Memory B cell (primary cell): ENCODE measurements around the gene OR2T35.

Experiments
- ATAC-seq: fragments of 150-1000 bp; cut with Tn5 transposase; 2 replicates; pipeline ENCODE4 v1.10.0; 2021; ENCODE audit warnings: low read depth, mild to moderate bottlenecking, moderate library complexity
- DNase-seq, 2 donors: peaks; one replicate each; pipeline ENCODE4 v3.0.0; 2022; ENCODE audit warnings: low spot score in 2 of 2
- H3K27ac Mint-ChIP-seq: one replicate; pipeline ENCODE4 v1.8.0; 2022; ENCODE audit warnings: mild to moderate bottlenecking, moderate library complexity, mixed read lengths
- H3K27me3 Mint-ChIP-seq: one replicate; pipeline ENCODE4 v1.8.0; 2022; ENCODE audit warnings: mixed read lengths
- H3K36me3 Mint-ChIP-seq: one replicate; pipeline ENCODE4 v1.8.0; 2022; ENCODE audit warnings: mild to moderate bottlenecking, mixed read lengths
- H3K4me1 Mint-ChIP-seq: one replicate; pipeline ENCODE4 v1.8.0; 2022; ENCODE audit warnings: mixed read lengths
- H3K4me3 Mint-ChIP-seq: one replicate; pipeline ENCODE4 v1.8.0; 2022; ENCODE audit warnings: mild to moderate bottlenecking, moderate library complexity, mixed read lengths
- H3K9me3 Mint-ChIP-seq: one replicate; pipeline ENCODE4 v1.8.0; 2022; ENCODE audit warnings: mixed read lengths

Gene OR2T35

DNA sequence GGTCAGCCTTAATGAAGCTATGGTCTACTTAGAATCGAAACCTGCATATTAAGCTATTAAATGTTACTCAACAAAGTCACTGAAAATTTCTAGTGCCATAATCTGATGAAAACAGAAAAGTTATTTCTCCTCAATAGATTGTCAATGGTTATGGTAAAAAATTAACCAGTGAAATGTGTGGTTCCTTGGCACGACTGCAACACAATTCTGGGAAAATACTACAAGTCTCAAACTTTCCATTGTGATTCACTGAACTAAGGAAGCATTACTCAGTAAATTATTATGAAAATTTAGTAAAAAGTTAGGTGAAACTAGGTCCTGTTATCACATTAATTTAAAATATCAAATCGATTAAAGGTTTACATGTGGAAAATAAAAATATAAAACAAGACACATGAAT is 34.8 kb downstream of the OR2T35 start:
- Mint-ChIP-seq H3K4me1 (peaks cover 8% of the 10 kb centered on the region), H3K36me3 (no peaks in the 10 kb centered on the region), H3K27me3 (no peaks in the 10 kb centered on the region), H3K9me3 (no peaks in the 10 kb centered on the region), H3K27ac (no peak overlapping the region), H3K4me3 (no peak overlapping the region)
- ATAC-seq, result no peak
- DNase-seq, result no peak

DNA sequence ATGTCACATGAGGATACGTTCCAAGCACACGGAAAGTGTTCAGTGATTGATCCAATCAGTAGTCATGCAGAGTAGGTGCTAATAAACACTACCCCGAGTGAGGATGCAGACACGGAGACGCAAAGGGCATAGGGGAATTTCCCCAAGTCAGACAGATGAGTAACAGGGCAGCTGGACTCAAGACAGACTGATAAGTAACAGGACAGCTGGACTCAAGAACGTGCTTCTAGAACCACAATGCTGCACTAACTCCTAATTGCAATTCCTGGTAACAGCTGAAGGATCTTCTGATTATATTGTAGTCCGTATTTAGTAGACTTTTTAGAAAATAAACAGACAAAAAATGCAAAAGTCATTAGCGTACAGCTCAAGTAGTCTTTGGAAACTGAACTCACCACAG is 45.7 kb downstream of the OR2T35 start:
- H3K36me3 Mint-ChIP-seq, result no peaks in the 10 kb centered on the region
- no peak for DNase-seq
- H3K27ac Mint-ChIP-seq, result no peak overlapping the region
- H3K27me3 Mint-ChIP-seq, result no peaks in the 10 kb centered on the region
- peaks cover 2% of the 10 kb centered on the region for H3K4me1 Mint-ChIP-seq
- no peak overlapping the region for H3K4me3 Mint-ChIP-seq
- no peak for ATAC-seq
- no peaks in the 10 kb centered on the region for H3K9me3 Mint-ChIP-seq

DNA sequence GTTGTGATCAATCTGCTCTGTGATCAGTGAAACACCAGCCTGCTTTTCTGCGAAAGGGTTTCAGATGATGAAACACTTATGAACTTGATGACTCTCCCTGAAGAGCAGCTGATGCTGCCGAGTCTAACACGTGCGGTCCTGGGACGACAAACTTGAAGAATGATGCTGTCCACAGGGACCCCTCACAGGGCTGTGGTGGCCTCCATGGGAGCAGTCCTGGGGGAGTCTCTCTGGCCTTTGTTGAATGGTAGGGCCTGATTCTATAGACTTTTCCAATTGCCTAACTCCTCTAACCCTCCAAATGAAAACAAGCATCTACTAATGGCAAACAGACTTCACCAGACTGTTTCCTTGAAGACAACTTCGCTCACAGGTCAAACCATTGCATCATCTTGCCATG is 47.5 kb downstream of the OR2T35 start, which contains the start of gene OR2T10:
TSS of gene OR2T10 (minus strand) at position 112 of the 400 bp plus-strand sequence. CDS start 3,932 bp downstream, outside the sequence.
- Mint-ChIP-seq H3K27me3 (no peaks in the 10 kb centered on the region), H3K4me1 (peaks cover 2% of the 10 kb centered on the region), H3K27ac (no peak within 1 kb of the TSS), H3K36me3 (no peaks in the 10 kb centered on the region), H3K4me3 (no peak within 1 kb of the TSS), H3K9me3 (no peaks in the 10 kb centered on the region)
- ATAC-seq, result no peak
- DNase-seq, result no peak

DNA sequence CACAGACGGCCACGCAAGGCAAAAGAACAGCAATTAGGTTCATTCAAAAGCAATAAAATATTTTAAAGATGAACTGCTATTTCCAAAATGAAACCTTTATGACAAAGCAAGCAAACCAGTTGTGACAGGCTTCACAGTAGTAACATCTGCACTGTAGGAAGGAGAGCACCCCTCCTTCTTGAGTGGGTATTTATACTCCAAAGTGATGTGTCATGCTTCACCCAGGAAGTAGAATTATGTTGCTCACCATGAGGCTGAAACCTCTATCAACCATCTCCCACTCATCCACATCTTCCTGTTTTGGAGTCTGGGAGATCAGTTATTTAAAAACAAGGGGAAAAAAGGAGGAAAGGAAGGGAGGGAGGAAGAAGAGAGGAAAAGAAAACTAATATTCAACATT is 48.5 kb downstream of the OR2T35 start:
- ATAC-seq (peak; percentile 34), DNase-seq (no peak)
- Mint-ChIP-seq H3K4me1 (peaks cover 2% of the 10 kb centered on the region), H3K27ac (no peak overlapping the region), H3K9me3 (no peaks in the 10 kb centered on the region), H3K27me3 (no peaks in the 10 kb centered on the region), H3K4me3 (no peak overlapping the region), H3K36me3 (no peaks in the 10 kb centered on the region)

DNA sequence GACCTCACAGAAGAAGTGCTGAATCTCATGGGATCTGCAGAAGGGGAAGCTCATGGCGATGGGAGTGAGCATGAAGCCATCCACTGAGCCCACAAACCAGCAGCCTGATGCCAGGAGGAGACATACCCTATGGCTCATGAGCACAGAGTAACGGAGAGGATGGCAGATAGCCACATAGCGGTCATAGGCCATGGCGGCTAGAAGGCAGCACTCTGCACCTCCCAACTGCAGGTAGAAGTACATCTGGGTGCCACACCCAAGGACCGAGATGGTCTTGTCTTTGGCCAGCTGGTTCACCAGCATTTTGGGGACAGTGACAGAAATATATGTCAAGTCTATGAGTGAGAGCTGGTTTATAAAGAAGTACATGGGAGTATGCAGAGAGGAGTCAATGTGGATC is 51.9 kb downstream of the OR2T35 start:
- DNase-seq (no peak), ATAC-seq (no peak)
- no peaks in the 10 kb centered on the region for H3K27me3 Mint-ChIP-seq
- H3K4me1 Mint-ChIP-seq, result peaks cover 2% of the 10 kb centered on the region
- no peaks in the 10 kb centered on the region for H3K9me3 Mint-ChIP-seq
- H3K27ac Mint-ChIP-seq, result no peak overlapping the region
- H3K4me3 Mint-ChIP-seq, result no peak overlapping the region
- no peaks in the 10 kb centered on the region for H3K36me3 Mint-ChIP-seq

DNA sequence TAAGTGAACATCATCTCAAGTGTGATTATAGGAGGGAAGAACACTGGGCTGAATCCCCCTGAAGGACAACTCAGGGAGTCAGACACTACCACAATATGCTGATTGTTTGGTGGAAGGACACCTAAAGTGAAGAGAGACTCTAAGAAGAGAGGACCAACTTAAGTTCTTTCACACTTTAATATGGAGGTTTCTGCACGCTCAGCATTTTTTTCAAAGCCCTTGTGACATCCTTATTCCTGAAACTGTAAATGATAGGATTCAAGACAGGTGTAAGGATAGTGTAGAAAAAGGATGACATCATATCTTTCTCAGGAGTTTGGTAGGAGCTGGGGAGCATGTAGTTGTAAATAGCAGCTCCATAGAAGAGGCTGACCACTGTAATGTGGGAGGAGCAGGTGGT is 52.4 kb downstream of the OR2T35 start:
- no peak for ATAC-seq
- peaks cover 2% of the 10 kb centered on the region for H3K4me1 Mint-ChIP-seq
- H3K27ac Mint-ChIP-seq, result no peak overlapping the region
- no peak overlapping the region for H3K4me3 Mint-ChIP-seq
- no peaks in the 10 kb centered on the region for H3K36me3 Mint-ChIP-seq
- no peaks in the 10 kb centered on the region for H3K9me3 Mint-ChIP-seq
- H3K27me3 Mint-ChIP-seq, result no peaks in the 10 kb centered on the region
- DNase-seq, result no peak

DNA sequence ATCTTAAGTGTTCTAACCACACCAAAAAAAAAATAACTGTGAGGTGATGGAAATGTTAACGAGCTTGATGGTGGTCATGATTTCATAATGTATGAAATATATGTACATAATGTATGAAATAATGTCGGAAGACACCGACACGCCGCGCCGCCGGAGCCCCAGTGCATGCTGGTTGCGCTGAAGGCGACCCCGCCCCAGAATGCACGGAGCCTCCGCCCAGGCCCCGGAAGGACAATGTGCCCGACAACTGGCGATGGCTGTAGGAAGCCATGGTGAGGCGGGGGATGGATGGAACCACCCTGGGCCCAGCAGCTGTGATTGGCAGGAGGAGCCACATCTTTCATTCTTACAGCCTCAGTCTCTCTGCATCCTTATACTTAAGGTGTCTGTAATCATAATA is 55.0 kb downstream of the OR2T35 start:
- ATAC-seq (no peak), DNase-seq (no peak)
- peaks cover 2% of the 10 kb centered on the region for H3K27me3 Mint-ChIP-seq
- H3K4me3 Mint-ChIP-seq, result no peak overlapping the region
- H3K27ac Mint-ChIP-seq, result no peak overlapping the region
- no peaks in the 10 kb centered on the region for H3K4me1 Mint-ChIP-seq
- no peaks in the 10 kb centered on the region for H3K36me3 Mint-ChIP-seq
- no peaks in the 10 kb centered on the region for H3K9me3 Mint-ChIP-seq

DNA sequence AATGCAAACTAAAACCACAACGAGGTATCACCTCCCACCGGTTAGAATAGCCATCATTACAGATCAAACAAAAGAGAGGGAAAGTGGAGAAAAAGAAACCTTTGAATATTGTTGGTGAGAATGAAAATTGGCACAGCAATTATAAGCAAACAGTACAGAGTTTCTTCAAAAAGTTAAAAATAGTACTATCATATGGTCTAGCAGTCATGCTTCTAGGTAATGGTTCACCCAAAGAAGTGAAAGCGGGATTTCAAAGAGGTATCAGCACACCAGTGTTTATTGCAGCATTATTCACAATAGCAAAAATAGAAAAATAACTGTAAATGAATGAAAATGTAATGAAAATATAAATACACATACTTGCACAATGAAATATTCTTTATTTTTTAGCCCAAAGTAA is 55.7 kb downstream of the OR2T35 start:
- Mint-ChIP-seq H3K27ac (no peak overlapping the region), H3K36me3 (no peaks in the 10 kb centered on the region), H3K4me1 (no peaks in the 10 kb centered on the region), H3K27me3 (peaks cover 2% of the 10 kb centered on the region), H3K4me3 (no peak overlapping the region), H3K9me3 (no peaks in the 10 kb centered on the region)
- DNase-seq, result no peak
- ATAC-seq, result no peak
